Astrocyte (in vitro differentiated cells and primary cell): ENCODE measurements around the gene ABCC2. TPM values are rescaled to one million over a fixed set of nuclear protein-coding genes. Genes with fewer than 3 reads are reported as not detected.
A peak's percentile ranks its signal among the peaks of the same experiment; 100 is the strongest.

ENCODE experiments used
- DNase-seq: peaks from one replicate; pipeline ENCODE4 v3.0.0-alpha.2; 2010; ENCODE audit warnings: low read depth
- FAIRE-seq: peaks from 2 replicates; lab custom pipeline; 2011; peaks lifted over from hg19 to GRCh38; lab: Jason Lieb, UNC
- H2AFZ ChIP-seq: 2 replicates; pipeline ENCODE4 v1.6.0; 2012; ENCODE audit warnings: low read depth, low read length, inconsistent platforms
- H3K27ac ChIP-seq: 2 replicates; pipeline ENCODE4 v1.5.1; 2011; ENCODE audit warnings: low read depth, low read length, inconsistent platforms
- H3K27me3 ChIP-seq: 2 replicates; pipeline ENCODE4 v1.6.0; 2011; ENCODE audit warnings: low read length, inconsistent platforms; ENCODE audit not compliant: insufficient read depth
- H3K36me3 ChIP-seq: 2 replicates; pipeline ENCODE4 v1.5.1; 2011; ENCODE audit warnings: low read length, inconsistent platforms; ENCODE audit not compliant: insufficient read depth
- H3K4me1 ChIP-seq: 2 replicates; pipeline ENCODE4 v1.5.1; 2011; ENCODE audit warnings: low read length, inconsistent platforms; ENCODE audit not compliant: insufficient read depth
- H3K4me2 ChIP-seq: 2 replicates; pipeline ENCODE4 v1.6.0; 2012; ENCODE audit warnings: low read length, inconsistent platforms
- H3K4me3 ChIP-seq: 2 replicates; pipeline ENCODE4 v1.5.1; 2011; ENCODE audit warnings: low read depth, mild to moderate bottlenecking, low read length, inconsistent platforms; ENCODE audit not compliant: insufficient read depth
- H3K79me2 ChIP-seq: 2 replicates; pipeline ENCODE4 v1.6.0; 2012; ENCODE audit warnings: mild to moderate bottlenecking, low read length, inconsistent platforms; ENCODE audit not compliant: insufficient read depth
- H3K9ac ChIP-seq: 2 replicates; pipeline ENCODE4 v1.6.0; 2012; ENCODE audit warnings: mild to moderate bottlenecking, low read length, inconsistent platforms
- H3K9me3 ChIP-seq: 2 replicates; pipeline ENCODE4 v1.5.1; 2012; ENCODE audit warnings: low read depth, mild to moderate bottlenecking, low read length, inconsistent platforms; ENCODE audit not compliant: insufficient read depth
- H4K20me1 ChIP-seq: 2 replicates; pipeline ENCODE4 v1.6.0; 2012; ENCODE audit warnings: low read length, inconsistent platforms; ENCODE audit not compliant: insufficient read depth
- H3K27ac Mint-ChIP-seq: one replicate; pipeline ENCODE4 v1.8.0; 2021; ENCODE audit warnings: mild to moderate bottlenecking, mixed read lengths; ENCODE audit not compliant: unreplicated experiment
- H3K27me3 Mint-ChIP-seq: one replicate; pipeline ENCODE4 v1.8.0; 2021; ENCODE audit warnings: low read depth, mixed read lengths; ENCODE audit not compliant: unreplicated experiment
- H3K36me3 Mint-ChIP-seq: one replicate; pipeline ENCODE4 v1.8.0; 2021; ENCODE audit warnings: low read depth, mixed read lengths; ENCODE audit not compliant: unreplicated experiment
- H3K4me1 Mint-ChIP-seq: one replicate; pipeline ENCODE4 v1.8.0; 2021; ENCODE audit warnings: low read depth, mixed read lengths; ENCODE audit not compliant: unreplicated experiment
- H3K4me3 Mint-ChIP-seq: one replicate; pipeline ENCODE4 v1.8.0; 2021; ENCODE audit warnings: mild to moderate bottlenecking, moderate library complexity, mixed read lengths; ENCODE audit not compliant: unreplicated experiment
- H3K9me3 Mint-ChIP-seq: one replicate; pipeline ENCODE4 v1.8.0; 2021; ENCODE audit warnings: mild to moderate bottlenecking, mixed read lengths; ENCODE audit not compliant: unreplicated experiment
- EZH2 ChIP-seq: IDR thresholded peaks from 2 replicates; pipeline ENCODE4 v1.6.1; 2012; ENCODE audit warnings: mild to moderate bottlenecking, low read length, inconsistent platforms; ENCODE audit not compliant: insufficient read depth
- total RNA-seq: library from RNA; stranded (reverse); gene quantifications from 2 replicates; pipeline ENCODE4 v1.2.1, GENCODE V29; 2021
- TF ChIP-seq, protein P1 (sequence below): IDR thresholded peaks from 2 replicates; pipeline ENCODE4 v1.5.1; 2011; ENCODE audit warnings: low read depth, mild to moderate bottlenecking, inconsistent platforms, low read length, moderate library complexity; ENCODE audit not compliant: insufficient read depth

ABCC2 gene
- total RNA-seq, 1 donor from 2014 or later: 0.59 TPM

DNA sequence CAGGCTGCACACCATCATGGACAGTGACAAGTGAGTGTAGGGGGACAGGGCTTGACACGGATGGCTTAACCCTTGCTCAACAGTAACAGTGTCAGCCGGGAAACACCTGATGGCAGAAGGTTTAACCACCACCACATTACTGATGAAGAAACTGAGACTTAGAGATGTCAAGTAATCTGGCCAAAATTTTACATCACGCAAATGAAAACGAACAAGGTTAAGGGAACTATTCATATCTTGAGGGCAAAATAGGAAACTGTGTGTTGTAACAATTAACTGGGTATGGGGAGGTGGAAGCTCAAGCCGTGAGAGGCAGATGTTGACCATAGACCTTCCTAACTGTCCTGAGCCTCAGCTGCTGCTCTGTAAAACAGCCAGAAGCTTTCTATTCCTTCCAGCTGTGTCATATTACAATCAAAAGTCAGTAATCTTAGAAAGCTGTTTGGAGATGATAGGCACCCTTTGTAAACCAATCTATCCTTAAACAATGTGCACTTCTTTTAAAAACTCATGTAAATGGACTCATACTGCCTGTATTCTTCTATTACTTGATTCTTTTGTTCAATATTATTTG is 68.4 kb downstream of the ABCC2 start:
- no peak for DNase-seq
- Histone ChIP-seq H3K27ac (no peak overlapping the region), H4K20me1 (no peaks in the 10 kb centered on the region), H3K4me1 (peaks cover 3% of the 10 kb centered on the region), H2AFZ (no peak overlapping the region), H3K36me3 (no peaks in the 10 kb centered on the region), H3K79me2 (no peaks in the 10 kb centered on the region), H3K4me2 (no peak overlapping the region), H3K9me3 (no peaks in the 10 kb centered on the region), H3K9ac (no peak overlapping the region), H3K4me3 (no peak overlapping the region), H3K27me3 (no peaks in the 10 kb centered on the region)
- no peaks in the 10 kb centered on the region for H3K36me3 Mint-ChIP-seq
- no peaks in the 10 kb centered on the region for H3K4me1 Mint-ChIP-seq
- FAIRE-seq: no peak
- no peaks in the 10 kb centered on the region for H3K9me3 Mint-ChIP-seq
- no peak for TF ChIP-seq EZH2
- TF ChIP-seq, protein P1, sequence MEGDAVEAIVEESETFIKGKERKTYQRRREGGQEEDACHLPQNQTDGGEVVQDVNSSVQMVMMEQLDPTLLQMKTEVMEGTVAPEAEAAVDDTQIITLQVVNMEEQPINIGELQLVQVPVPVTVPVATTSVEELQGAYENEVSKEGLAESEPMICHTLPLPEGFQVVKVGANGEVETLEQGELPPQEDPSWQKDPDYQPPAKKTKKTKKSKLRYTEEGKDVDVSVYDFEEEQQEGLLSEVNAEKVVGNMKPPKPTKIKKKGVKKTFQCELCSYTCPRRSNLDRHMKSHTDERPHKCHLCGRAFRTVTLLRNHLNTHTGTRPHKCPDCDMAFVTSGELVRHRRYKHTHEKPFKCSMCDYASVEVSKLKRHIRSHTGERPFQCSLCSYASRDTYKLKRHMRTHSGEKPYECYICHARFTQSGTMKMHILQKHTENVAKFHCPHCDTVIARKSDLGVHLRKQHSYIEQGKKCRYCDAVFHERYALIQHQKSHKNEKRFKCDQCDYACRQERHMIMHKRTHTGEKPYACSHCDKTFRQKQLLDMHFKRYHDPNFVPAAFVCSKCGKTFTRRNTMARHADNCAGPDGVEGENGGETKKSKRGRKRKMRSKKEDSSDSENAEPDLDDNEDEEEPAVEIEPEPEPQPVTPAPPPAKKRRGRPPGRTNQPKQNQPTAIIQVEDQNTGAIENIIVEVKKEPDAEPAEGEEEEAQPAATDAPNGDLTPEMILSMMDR: no peak
- H3K27me3 Mint-ChIP-seq: peaks cover 3% of the 10 kb centered on the region
- no peak overlapping the region for H3K27ac Mint-ChIP-seq
- H3K4me3 Mint-ChIP-seq: no peak overlapping the region

DNA sequence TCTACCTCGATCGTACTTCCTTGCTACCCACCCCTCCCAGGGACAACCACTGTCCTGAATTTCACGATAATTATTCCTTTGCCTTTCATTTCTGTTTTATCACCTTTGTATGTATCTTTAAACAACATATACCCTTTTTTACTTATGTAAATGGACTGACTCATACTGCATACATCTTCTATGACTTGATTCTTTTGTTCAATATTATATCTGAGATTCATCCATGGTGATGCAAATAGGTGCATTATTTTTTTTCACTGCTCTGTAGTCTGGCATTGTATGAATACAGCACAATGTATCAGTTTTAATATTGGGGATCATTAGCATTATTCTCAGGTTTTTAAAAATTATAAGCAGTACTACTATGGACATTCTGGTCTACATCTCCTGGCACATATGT is 69.4 kb downstream of the ABCC2 start:
- Histone ChIP-seq H3K36me3 (no peaks in the 10 kb centered on the region), H3K9me3 (no peaks in the 10 kb centered on the region), H3K4me2 (no peak overlapping the region), H3K79me2 (no peaks in the 10 kb centered on the region), H4K20me1 (no peaks in the 10 kb centered on the region), H2AFZ (no peak overlapping the region), H3K4me3 (no peak overlapping the region), H3K9ac (no peak overlapping the region), H3K4me1 (no peaks in the 10 kb centered on the region), H3K27ac (no peak overlapping the region), H3K27me3 (no peaks in the 10 kb centered on the region)
- Mint-ChIP-seq H3K4me1 (no peaks in the 10 kb centered on the region), H3K36me3 (no peaks in the 10 kb centered on the region), H3K9me3 (no peaks in the 10 kb centered on the region), H3K4me3 (no peak overlapping the region), H3K27ac (no peak overlapping the region), H3K27me3 (peaks cover 3% of the 10 kb centered on the region)
- no peak for TF ChIP-seq EZH2
- TF ChIP-seq, protein P1: no peak
- FAIRE-seq (no peak), DNase-seq (no peak)

DNA sequence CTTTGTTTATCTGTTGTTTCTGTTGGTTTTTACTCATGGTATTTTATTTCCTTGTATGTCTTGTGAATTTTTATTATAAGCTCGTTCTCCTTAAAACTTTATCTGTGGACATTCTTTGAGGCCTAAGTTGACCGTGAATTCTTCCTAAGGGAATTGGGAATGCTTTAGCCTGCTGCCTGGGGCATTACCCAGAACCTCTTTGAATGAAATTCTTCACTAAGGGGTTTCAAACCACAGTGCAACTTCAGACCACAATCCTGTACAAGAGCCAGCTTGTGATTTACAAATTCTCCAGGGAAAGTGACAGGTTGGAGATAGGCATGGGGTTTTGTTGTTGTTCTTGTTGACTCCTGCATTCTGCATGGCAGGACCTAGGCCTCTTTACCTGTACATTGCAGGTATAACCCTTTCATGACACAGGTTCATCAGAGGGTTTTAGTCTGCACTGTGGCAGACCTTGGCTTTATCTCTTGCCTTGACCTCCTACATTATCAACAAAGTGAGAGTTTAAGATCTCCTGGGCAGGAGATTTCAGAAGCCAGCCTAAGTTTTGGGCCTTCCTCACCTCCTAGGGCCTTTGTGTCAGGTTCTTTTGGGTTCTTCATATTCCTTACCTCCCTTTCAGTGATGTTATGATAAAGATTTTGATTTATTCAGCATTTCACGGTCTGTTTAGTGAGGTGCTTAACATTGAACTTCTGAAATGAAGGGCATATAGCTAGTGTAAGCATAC is 70.2 kb downstream of the ABCC2 start:
- Mint-ChIP-seq H3K36me3 (no peaks in the 10 kb centered on the region), H3K9me3 (no peaks in the 10 kb centered on the region), H3K4me1 (no peaks in the 10 kb centered on the region), H3K27ac (no peak overlapping the region), H3K27me3 (peaks cover 3% of the 10 kb centered on the region), H3K4me3 (no peak overlapping the region)
- Histone ChIP-seq H3K4me2 (no peak overlapping the region), H2AFZ (no peak overlapping the region), H4K20me1 (no peaks in the 10 kb centered on the region), H3K79me2 (no peaks in the 10 kb centered on the region), H3K4me1 (no peaks in the 10 kb centered on the region), H3K36me3 (no peaks in the 10 kb centered on the region), H3K9me3 (no peaks in the 10 kb centered on the region), H3K27ac (no peak overlapping the region), H3K27me3 (no peaks in the 10 kb centered on the region), H3K9ac (no peak overlapping the region), H3K4me3 (no peak overlapping the region)
- TF ChIP-seq, protein P1: no peak
- FAIRE-seq (no peak), DNase-seq (peak; percentile 15)
